HepG2 (cell line): ENCODE measurements around the gene FAHD1. TPM values are rescaled to one million over a fixed set of nuclear protein-coding genes. Genes with fewer than 3 reads are reported as not detected.

Source experiments
- NBN ChIP-seq: fragments of 450-650 bp; conservative IDR thresholded peaks from 2 replicates; pipeline ENCODE4 v1.6.1; 2017
- RERE ChIP-seq: IDR thresholded peaks from 2 replicates; pipeline ENCODE4 v1.6.1; 2016; ENCODE audit warnings: low read depth, missing genetic modification reagents, missing compliant biosample characterization
- SOX6 ChIP-seq, 2 experiments: fragments of 450-650 bp in 1 of 2; sonication (generic) in 1 of 2; formaldehyde crosslinking in 1 of 2; IDR thresholded peaks; 2 replicates each; pipeline versions ENCODE4 v1.4.0 to v1.6.1; 2017 to 2020; ENCODE audit warnings: antibody characterized with exemption in 1 of 2, mild to moderate bottlenecking in 1 of 2, missing genetic modification reagents in 1 of 2
- THYN1 ChIP-seq: sonication (generic); formaldehyde crosslinking; IDR thresholded peaks from 2 replicates; pipeline ENCODE4 v1.8.1; 2023; ENCODE audit warnings: low read depth, mild to moderate bottlenecking, moderate library complexity, missing genetic modification reagents, borderline replicate concordance
- USF2 ChIP-seq, 2 experiments: sonication (generic) in 1 of 2; formaldehyde crosslinking in 1 of 2; IDR thresholded peaks; 2 replicates each; pipeline versions ENCODE4 v1.5.1 to v1.6.1; 2011 to 2020; ENCODE audit warnings: borderline replicate concordance in 1 of 2, low read depth in 1 of 2, low read length in 1 of 2, mild to moderate bottlenecking in 1 of 2, missing genetic modification reagents in 1 of 2, moderate library complexity in 1 of 2
- ZBTB4 ChIP-seq: sonication (generic); formaldehyde crosslinking; IDR thresholded peaks from 2 replicates; pipeline ENCODE4 v1.4.0; 2020; ENCODE audit warnings: missing genetic modification reagents, mild to moderate bottlenecking, borderline replicate concordance
- ZNF296 ChIP-seq: sonication (generic); formaldehyde crosslinking; conservative IDR thresholded peaks from 2 replicates; pipeline ENCODE4 v1.5.0; 2020; ENCODE audit warnings: mild to moderate bottlenecking, missing genetic modification reagents
- ZSCAN20 ChIP-seq: sonication (generic); formaldehyde crosslinking; IDR thresholded peaks from 2 replicates; pipeline ENCODE4 v1.4.0; 2020; ENCODE audit warnings: missing genetic modification reagents, mild to moderate bottlenecking, borderline replicate concordance
- polyA plus RNA-seq, 8 experiments: library from polyadenylated mRNA; depleted of rRNA in 3 of 8; stranded (reverse) in 7 of 8; unstranded in 1 of 8; fragments of >200 nt; fragmentation: Illumina TruSeq in 4 of 8; extraction: Trizol in 4 of 8; gene quantifications; 2 replicates each; pipeline versions ENCODE4 v1.2.1 to v1.2.3, GENCODE V29; 2011 to 2016; ENCODE audit warnings: low read depth in 4 of 8, missing spikeins in 1 of 8, mixed read lengths in 1 of 8; ENCODE audit not compliant: insufficient read depth in 1 of 8
- total RNA-seq, 5 experiments: library from RNA; depleted of rRNA; stranded (reverse); fragments of >200 nt; fragmentation: Illumina TruSeq; extraction: Trizol; gene quantifications; 2 replicates each; pipeline ENCODE4 v1.2.3, GENCODE V29; 2016; ENCODE audit warnings: low read depth in 1 of 5
- TF ChIP-seq, protein P1 (sequence below): sonication (generic); formaldehyde crosslinking; IDR thresholded peaks from 2 replicates; pipeline ENCODE4 v1.4.0; 2020; ENCODE audit warnings: low read depth, missing genetic modification reagents

FAHD1 gene
- total and polyA plus RNA-seq, 2 of the 13 experiments (the other 11 are each of a cell fraction or from before 2014, with no cell fraction given), result 39.0 to 45.3 TPM

DNA sequence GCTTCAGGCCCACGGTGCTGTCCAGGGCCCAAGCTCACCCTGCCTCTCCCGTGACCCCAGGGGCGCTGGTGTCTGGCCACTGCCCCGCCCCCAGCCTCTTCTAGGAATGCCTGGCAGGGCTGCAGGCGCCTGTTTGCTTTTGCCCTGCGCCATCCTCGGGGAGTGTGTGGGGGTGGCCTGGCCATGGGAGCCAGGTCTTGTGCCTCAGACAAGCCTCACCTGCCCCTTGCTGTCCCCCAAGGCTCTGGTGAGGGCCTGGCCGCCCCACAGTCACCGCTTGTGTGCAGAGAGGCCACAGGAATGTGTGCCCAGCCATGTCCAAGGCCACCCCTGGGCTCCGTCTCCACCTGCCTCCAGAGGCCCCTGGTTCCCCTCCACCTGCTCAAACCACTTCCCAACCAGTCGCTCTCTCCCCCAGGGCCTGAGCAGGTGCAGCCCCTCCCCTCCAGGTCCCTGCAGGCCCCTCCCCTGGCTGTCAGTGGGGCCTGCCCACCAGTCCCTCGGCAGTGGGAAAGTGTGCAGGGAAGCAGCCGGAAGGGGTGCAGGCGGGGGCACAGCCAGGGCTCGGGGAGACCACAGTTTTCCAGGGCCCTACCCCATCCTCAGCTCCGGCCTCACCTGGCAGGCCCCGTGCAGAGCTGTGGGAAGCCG is 32.7 kb upstream of the FAHD1 start (continued):
- no peak for TF ChIP-seq ZBTB4 (CRISPR knock-in tag)
- no peak for TF ChIP-seq SOX6 (IDR thresholded peaks at IDR 0.05)
- peak; percentile 60 for TF ChIP-seq SOX6 (CRISPR knock-in tag; IDR thresholded peaks at IDR 0.05)
- TF ChIP-seq RERE (CRISPR knock-in tag), result no peak
- TF ChIP-seq ZNF296, result 0 out of 2 replicates have a peak, but pooled peaks have one; percentile 29
- TF ChIP-seq USF2 (IDR thresholded peaks at IDR 0.05; ENCODE audit: low read depth, low read length), result no peak
- no peak for TF ChIP-seq USF2 (CRISPR knock-in tag; IDR thresholded peaks at IDR 0.05; ENCODE audit: borderline replicate concordance)
- TF ChIP-seq, protein P1, sequence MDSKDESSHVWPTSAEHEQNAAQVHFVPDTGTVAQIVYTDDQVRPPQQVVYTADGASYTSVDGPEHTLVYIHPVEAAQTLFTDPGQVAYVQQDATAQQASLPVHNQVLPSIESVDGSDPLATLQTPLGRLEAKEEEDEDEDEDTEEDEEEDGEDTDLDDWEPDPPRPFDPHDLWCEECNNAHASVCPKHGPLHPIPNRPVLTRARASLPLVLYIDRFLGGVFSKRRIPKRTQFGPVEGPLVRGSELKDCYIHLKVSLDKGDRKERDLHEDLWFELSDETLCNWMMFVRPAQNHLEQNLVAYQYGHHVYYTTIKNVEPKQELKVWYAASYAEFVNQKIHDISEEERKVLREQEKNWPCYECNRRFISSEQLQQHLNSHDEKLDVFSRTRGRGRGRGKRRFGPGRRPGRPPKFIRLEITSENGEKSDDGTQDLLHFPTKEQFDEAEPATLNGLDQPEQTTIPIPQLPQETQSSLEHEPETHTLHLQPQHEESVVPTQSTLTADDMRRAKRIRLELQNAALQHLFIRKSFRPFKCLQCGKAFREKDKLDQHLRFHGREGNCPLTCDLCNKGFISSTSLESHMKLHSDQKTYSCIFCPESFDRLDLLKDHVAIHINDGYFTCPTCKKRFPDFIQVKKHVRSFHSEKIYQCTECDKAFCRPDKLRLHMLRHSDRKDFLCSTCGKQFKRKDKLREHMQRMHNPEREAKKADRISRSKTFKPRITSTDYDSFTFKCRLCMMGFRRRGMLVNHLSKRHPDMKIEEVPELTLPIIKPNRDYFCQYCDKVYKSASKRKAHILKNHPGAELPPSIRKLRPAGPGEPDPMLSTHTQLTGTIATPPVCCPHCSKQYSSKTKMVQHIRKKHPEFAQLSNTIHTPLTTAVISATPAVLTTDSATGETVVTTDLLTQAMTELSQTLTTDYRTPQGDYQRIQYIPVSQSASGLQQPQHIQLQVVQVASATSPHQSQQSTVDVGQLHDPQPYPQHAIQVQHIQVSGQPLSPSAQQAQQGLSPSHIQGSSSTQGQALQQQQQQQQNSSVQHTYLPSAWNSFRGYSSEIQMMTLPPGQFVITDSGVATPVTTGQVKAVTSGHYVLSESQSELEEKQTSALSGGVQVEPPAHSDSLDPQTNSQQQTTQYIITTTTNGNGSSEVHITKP, result peak; percentile 87
- TF ChIP-seq NBN, result no peak
- no peak for TF ChIP-seq THYN1 (CRISPR knock-in tag)
- no peak for TF ChIP-seq ZSCAN20 (CRISPR knock-in tag)
